NCI-H446 (cell line): ENCODE measurements around the gene WDFY2.

Experiments
- DNase-seq, 2 experiments: peaks; one replicate each; lab custom pipeline; 2025; lab: John Stamatoyannopoulos, UW

Gene WDFY2

DNA sequence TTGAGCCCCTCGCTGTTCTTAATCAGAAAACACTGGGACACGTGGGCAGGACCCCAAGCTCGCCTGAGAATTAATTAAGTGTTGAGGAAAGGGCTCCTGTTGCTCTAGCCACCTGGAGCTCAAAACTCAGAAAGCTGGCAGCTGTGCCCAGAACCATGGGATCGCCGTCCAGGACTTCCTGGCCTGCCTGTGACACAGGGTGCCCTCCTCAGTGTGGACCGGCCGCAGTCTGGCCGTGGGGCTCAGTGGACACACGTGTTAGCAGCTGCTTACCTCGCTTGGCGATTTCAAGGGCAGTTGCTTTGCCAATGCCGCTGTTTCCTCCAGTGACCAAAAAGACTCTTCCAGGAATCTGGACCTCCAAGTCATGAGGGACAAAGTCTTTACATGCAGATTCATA is 215.0 kb downstream of the WDFY2 start:
- DNase-seq = no peak

GRCh38 chr13:51800486-51800885 is 216.2 kb downstream of the WDFY2 start:
- no peak for DNase-seq

DNA sequence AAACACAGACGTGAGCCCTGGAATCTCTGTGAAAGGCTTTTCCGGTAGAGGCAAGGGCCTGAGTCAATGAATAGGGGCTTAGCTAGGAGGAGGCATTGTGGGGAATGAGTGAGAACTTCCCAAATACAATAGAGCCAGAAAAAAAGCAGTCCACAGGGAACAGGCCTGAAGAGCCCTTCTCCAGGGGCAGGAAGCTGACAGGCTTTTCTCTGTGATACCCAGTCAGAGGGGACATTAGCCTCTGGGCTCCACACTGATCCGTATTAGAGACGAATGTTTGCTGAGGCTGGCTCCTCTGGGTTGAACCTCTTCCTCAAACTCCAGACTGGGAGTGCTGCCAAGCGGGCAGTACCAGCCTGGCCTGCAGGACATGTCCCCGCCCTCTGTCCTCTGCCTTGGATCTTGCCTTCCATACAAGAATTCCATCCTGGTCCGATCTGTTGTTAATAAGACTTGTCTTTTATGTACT is 217.4 kb downstream of the WDFY2 start:
- DNase-seq = no peak

GRCh38 chr13:51802631-51803418 is 218.6 kb downstream of the WDFY2 start:
- no peak for DNase-seq

DNA sequence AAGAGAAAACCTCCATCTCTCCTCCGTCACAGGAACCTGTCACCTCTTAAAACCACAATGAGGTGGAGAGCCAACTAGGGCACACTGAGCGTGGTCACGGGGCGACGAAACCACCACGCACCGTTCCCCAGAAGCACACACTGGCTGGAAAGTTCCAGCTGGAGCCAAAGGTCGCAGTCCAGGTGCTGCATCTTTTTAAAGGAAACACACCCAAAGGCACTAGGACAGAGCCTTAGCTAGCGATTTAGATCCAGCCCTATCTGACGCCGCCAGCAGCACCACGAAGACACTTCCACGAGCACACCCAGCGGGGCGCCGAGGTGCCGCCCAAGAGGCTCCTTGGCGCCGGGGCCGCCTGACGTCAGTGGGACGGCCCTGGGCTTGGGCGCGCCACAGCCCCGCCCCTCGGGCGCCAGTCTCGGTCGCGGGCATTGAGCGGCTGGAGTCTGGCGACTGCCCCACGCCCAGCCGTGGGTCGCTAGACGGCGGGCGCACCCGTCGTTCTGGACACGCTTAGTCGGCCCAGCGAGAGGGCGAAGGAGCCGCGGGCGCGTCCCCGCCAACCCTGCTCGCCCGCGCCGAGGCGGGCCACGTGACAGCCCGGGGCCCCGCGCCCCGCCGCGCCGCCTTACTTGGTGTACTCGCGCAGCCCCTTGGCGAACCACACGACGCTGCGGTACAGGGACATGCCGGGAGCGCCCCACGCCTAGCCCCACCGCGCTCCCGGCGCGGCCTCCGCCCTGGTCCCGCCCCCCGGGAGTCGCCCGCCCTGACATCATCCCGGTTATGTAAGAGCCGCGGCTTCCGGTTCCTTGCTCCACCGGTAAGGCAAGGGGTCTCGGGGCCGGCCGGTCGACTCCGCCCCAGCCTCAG is 219.4 kb downstream of the WDFY2 start, which contains the start of gene DHRS12:
Gene DHRS12, minus strand, starts transcription at position 742 of the 873 bp plus-strand sequence. CDS start 4,504 bp downstream, outside the sequence.
- peak; percentile 22 to 86 for DNase-seq

DNA sequence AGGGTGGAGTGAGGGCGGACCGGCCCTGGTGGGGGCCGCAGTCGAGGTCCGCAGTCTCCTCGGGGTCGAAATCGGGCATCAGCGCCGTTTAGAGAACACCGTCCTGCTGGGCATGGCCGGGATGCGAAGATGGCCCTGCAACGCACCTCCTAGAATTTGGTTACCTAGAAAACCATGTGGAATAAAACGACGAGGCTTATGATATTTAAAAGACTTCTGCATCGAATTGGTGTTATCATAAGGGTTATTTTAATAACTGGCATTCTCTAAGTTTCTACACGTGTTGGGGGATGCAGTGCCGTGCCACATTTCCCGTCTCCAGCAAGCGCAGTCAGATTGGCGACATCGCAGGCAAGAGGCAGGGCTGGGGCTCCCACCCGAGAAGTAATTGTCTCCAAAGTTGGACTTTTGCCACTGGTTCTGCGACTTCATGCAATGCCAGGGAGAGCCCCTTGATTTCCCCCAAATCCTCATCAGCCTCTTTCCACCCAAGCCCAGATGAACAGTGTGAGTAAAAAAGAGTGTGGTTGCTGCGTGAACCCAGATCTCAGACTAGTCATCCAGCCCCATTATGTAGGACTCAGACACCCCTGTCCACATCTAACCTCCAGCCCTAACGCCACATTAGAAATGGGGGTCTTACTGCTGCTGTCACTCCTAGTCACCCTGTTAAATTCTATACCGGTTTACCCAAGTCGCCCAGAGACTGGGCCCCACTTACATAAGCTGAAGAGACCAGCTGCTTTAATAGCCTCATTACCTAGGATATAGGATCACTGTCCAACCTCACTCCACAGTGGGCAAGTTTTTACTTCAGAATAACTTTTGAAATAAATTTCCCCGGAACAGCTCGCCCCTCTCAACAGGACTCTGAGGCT is 220.3 kb downstream of the WDFY2 start:
- DNase-seq = peak in 1 of 2 experiments; percentile 26

- no peak for DNase-seq
Observed at GRCh38 chr13:51805313-51805712, 221.1 kb downstream of the WDFY2 start.

GRCh38 chr13:51805925-51806324 is 221.7 kb downstream of the WDFY2 start:
- no peak for DNase-seq

GRCh38 chr13:51806566-51806965 is 222.3 kb downstream of the WDFY2 start:
- peak in 1 of 2 experiments; percentile 34 for DNase-seq

DNA sequence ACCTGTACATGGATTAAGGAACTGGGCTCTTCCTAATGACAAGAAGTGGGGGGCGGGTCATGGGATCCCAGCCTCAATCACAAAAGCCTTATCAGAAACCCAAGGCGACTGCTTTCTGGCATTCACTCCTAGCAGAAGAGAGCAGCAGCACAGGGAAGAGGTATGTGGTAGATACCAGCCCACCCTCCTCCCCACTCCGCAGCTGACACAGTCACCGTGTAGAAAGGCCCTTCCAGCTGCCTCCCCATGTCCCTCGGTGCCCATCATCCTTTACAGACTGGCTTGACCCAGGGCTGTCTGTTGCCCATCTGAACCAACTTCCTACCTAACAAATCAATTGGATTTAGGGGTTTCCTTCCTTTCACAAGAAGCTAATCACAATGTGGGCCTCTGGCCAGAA is 222.8 kb downstream of the WDFY2 start:
- DNase-seq = no peak

- DNase-seq = no peak
Observed at GRCh38 chr13:51808811-51809210, 224.5 kb downstream of the WDFY2 start.

GRCh38 chr13:51811046-51811445 is 226.8 kb downstream of the WDFY2 start:
- DNase-seq = no peak

GRCh38 chr13:51811920-51812451 is 227.7 kb downstream of the WDFY2 start:
- DNase-seq = no peak

DNA sequence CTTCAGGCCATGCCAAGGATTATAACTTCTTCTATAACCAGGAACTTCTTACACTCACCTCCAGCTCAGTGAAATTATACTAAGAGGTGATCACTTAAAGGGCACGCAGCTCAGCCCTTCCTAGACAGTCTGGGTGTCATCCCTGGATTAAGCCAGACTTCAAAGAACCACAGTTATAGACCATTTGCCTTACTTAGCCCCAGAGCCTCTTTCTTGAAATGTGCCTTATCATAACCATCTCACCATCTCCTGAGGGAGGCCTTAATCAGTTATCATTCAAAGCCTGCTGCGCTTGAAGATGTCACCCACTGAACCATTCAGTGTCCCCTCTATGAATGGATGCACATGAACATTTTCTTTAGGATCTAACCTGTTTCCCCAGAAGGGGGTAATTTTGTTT is 229.8 kb downstream of the WDFY2 start:
- DNase-seq = no peak

DNA sequence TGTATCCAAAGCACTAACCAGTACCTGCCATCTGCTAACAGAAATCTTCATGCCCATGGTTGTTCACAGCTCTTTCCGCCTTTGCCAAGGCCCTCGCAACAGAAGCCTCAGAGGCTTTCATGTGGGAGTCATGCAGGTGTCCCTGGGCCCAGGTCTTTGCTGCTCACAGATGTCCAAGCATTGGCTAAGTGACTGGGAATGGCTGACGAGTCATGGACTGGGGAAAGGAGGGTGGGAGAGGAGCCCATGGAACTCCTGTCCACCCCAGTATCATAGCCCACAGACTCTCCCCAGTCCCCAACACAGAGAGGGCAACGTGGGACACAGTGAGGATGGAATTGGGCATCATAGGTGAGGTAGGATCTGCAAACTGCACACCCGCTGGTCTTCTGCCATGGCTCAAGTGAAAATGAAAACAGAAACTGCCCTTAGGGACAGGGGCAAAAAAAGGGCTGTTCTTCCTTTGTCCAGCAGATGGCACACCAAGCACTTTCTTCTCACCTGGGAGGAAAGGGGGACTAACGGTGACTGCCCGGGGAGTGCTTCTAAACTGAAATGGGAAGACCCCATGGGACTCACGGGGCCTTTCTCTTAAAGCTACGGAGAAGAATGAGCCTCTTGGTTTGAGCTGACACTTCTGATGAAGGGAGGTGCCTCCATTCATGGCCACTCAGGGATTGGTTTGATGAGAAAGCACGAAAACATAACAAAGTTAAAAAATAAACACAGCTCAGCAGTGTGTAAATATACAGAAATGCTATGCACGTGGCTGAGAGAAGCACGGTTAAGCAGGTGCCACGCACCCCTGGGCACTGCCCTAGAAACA is 230.8 kb downstream of the WDFY2 start:
- peak in 1 of 2 experiments; percentile 59 for DNase-seq

DNA sequence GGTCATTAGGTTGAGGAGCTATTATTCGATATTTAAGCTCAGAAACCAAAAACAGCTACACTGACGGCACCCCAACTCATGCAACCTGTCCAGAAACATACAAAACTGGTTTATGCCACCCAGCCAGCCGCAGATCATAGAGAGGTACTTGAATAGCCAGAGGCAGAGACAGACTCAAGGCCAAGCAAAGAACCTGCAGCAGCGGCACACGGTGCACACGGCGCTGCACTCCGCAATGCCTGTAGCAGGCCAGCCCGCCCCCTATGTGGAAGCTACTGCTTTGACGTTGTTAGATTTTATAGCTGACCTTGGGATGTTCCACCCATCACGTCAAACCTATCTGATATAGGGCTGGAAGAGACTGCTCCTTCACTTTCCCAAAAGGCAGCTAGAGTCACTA is 231.6 kb downstream of the WDFY2 start:
- DNase-seq = no peak

GRCh38 chr13:51816604-51817249 is 232.5 kb downstream of the WDFY2 start:
- DNase-seq = no peak
